Activated naive CD8-positive, alpha-beta T cell treated with anti-CD3 and anti-CD28 coated beads, Interleukin-2, amount 50 U/mL, for 16 hours (primary cell): ENCODE data around the gene ACSL6.

Experiments
- DNase-seq: peaks from one replicate; pipeline ENCODE4 v3.0.0-alpha.2; 2020; ENCODE audit warnings: low read depth, low spot score

Gene ACSL6

GRCh38 chr5:132011622-132012343, at the start of gene ACSL6:
Gene ACSL6 (minus strand): TSS chr5:132011658. CDS start chr5:132011553, 105 bp downstream.
- DNase-seq = no peak

- no peak for DNase-seq
Observed at GRCh38 chr5:132060501-132061161, 49.2 kb upstream of the ACSL6 start, which contains the start of gene IL3. Gene IL3 (plus strand): TSS chr5:132060655. CDS start chr5:132060707, 52 bp downstream.

GRCh38 chr5:132059696-132060500, 48.4 kb upstream of the ACSL6 start:
- DNase-seq = no peak

- DNase-seq = no peak
Observed at GRCh38 chr5:132059043-132059695, 47.7 kb upstream of the ACSL6 start.

- DNase-seq = no peak
Observed at GRCh38 chr5:132058646-132059042, 47.2 kb upstream of the ACSL6 start.

- DNase-seq = no peak
Observed at GRCh38 chr5:132057498-132058255, 46.2 kb upstream of the ACSL6 start.

- DNase-seq = no peak
Observed at GRCh38 chr5:132056610-132057497, 45.4 kb upstream of the ACSL6 start.

- DNase-seq = no peak
Observed at GRCh38 chr5:132055808-132056609, 44.6 kb upstream of the ACSL6 start.

- no peak for DNase-seq
Observed at GRCh38 chr5:132055441-132055807, 44.0 kb upstream of the ACSL6 start.

GRCh38 chr5:132054697-132055440, 43.4 kb upstream of the ACSL6 start:
- no peak for DNase-seq

GRCh38 chr5:132054031-132054696, 42.7 kb upstream of the ACSL6 start:
- DNase-seq = no peak

GRCh38 chr5:132053483-132053882, 42.0 kb upstream of the ACSL6 start:
- no peak for DNase-seq

- no peak for DNase-seq
Observed at GRCh38 chr5:132052520-132052919, 41.1 kb upstream of the ACSL6 start.

- no peak for DNase-seq
Observed at GRCh38 chr5:132050661-132051552, 39.4 kb upstream of the ACSL6 start.

GRCh38 chr5:132050136-132050535, 38.7 kb upstream of the ACSL6 start:
- DNase-seq = no peak

GRCh38 chr5:132049559-132049958, 38.1 kb upstream of the ACSL6 start:
- DNase-seq = no peak

- no peak for DNase-seq
Observed at GRCh38 chr5:132049093-132049492, 37.6 kb upstream of the ACSL6 start.
